Neural cell (in vitro differentiated cells): ENCODE measurements around the gene APPBP2. TPM values are rescaled to one million over a fixed set of nuclear protein-coding genes. Genes with fewer than 3 reads are reported as not detected.

Source experiments
- H2AFZ ChIP-seq: fragments of 200-600, 300-800 bp; sonication (generic), shearing (Covaris generic); 2 replicates; pipeline ENCODE4 v1.6.0; 2014; ENCODE audit warnings: low read depth, mild to moderate bottlenecking, antibody characterized with exemption, low read length, moderate library complexity
- H3F3A ChIP-seq: fragments of 200-600 bp; shearing (Covaris generic); 2 replicates; pipeline ENCODE4 v1.6.1; 2016; ENCODE audit warnings: mild to moderate bottlenecking, moderate library complexity, mixed read lengths, antibody characterized with exemption, low read length; ENCODE audit not compliant: insufficient read depth, poor library complexity, severe bottlenecking
- H3K27ac ChIP-seq: fragments of 200-600, 300-800 bp; sonication (generic), shearing (Covaris generic); 2 replicates; pipeline ENCODE4 v1.5.1; 2014; ENCODE audit warnings: mild to moderate bottlenecking, low read length, moderate library complexity
- H3K27me3 ChIP-seq: fragments of 300-800, 200-600 bp; sonication (generic), shearing (Covaris generic); 2 replicates; pipeline ENCODE4 v1.6.0; 2014; ENCODE audit warnings: mild to moderate bottlenecking, low read depth, low read length, moderate library complexity; ENCODE audit not compliant: insufficient read depth
- H3K36me3 ChIP-seq: fragments of 300-800, 200-600 bp; sonication (generic), shearing (Covaris generic); 2 replicates; pipeline ENCODE4 v1.5.1; 2014; ENCODE audit warnings: mild to moderate bottlenecking, antibody characterized with exemption, low read length, moderate library complexity; ENCODE audit not compliant: insufficient read depth
- H3K4me2 ChIP-seq: fragments of 300-800, 200-600 bp; sonication (generic), shearing (Covaris generic); 2 replicates; pipeline ENCODE4 v1.6.0; 2014; ENCODE audit warnings: mild to moderate bottlenecking, low read length
- H3K4me3 ChIP-seq: fragments of 300-800, 200-600 bp; sonication (generic), shearing (Covaris generic); 2 replicates; pipeline ENCODE4 v1.5.1; 2014; ENCODE audit warnings: mild to moderate bottlenecking, low read length, moderate library complexity
- H3K79me2 ChIP-seq: fragments of 200-600 bp; shearing (Covaris generic); replicated peaks from 2 replicates; pipeline ENCODE4 v1.6.0; 2014; ENCODE audit warnings: mild to moderate bottlenecking, low read length, moderate library complexity; ENCODE audit not compliant: insufficient read depth
- H3K9ac ChIP-seq: fragments of 300-800, 200-600 bp; sonication (generic), shearing (Covaris generic); 2 replicates; pipeline ENCODE4 v1.6.1; 2016; ENCODE audit warnings: mild to moderate bottlenecking, low read length, mixed read lengths
- H3K9me2 ChIP-seq: fragments of 200-600 bp; shearing (Covaris generic); 2 replicates; pipeline ENCODE4 v1.6.1; 2016; ENCODE audit warnings: mild to moderate bottlenecking, low read length, mixed read lengths; ENCODE audit not compliant: insufficient read depth
- H3K9me3 ChIP-seq: fragments of 200-600, 300-800 bp; sonication (generic), shearing (Covaris generic); 2 replicates; pipeline ENCODE4 v1.6.1; 2016; ENCODE audit warnings: mild to moderate bottlenecking, mixed run types, low read length, moderate library complexity, mixed read lengths
- H4K20me1 ChIP-seq: fragments of 200-600 bp; shearing (Covaris generic); 2 replicates; pipeline ENCODE4 v1.6.1; 2016; ENCODE audit warnings: mild to moderate bottlenecking, mixed run types; ENCODE audit not compliant: insufficient read depth
- CTCF ChIP-seq: fragments of 450-650 bp; IDR thresholded peaks from 2 replicates; pipeline ENCODE4 v1.5.1; 2014; ENCODE audit warnings: antibody characterized with exemption, mild to moderate bottlenecking, moderate library complexity; ENCODE audit not compliant: poor library complexity, severe bottlenecking
- EP300 ChIP-seq: fragments of 450-650 bp; conservative IDR thresholded peaks from 2 replicates; pipeline ENCODE4 v1.6.1; 2014; ENCODE audit warnings: antibody characterized with exemption, mild to moderate bottlenecking, moderate library complexity; ENCODE audit not compliant: poor library complexity, severe bottlenecking
- EZH2 ChIP-seq: fragments of 200-600, 300-800 bp; shearing (Covaris generic), sonication (generic); IDR thresholded peaks from 2 replicates; pipeline ENCODE4 v1.6.1; 2014; ENCODE audit warnings: antibody characterized with exemption, low read length, borderline replicate concordance, mild to moderate bottlenecking; ENCODE audit not compliant: insufficient read depth, poor library complexity, severe bottlenecking
- MXI1 ChIP-seq: fragments of 450-650 bp; conservative IDR thresholded peaks from 2 replicates; pipeline ENCODE4 v1.6.1; 2014; ENCODE audit warnings: antibody characterized with exemption, mild to moderate bottlenecking; ENCODE audit not compliant: poor library complexity, severe bottlenecking
- POLR2AphosphoS5 ChIP-seq: IDR thresholded peaks from 2 replicates; pipeline ENCODE4 v1.6.1; 2012
- RAD21 ChIP-seq: fragments of 450-650 bp; conservative IDR thresholded peaks from 2 replicates; pipeline ENCODE4 v1.6.1; 2014; ENCODE audit warnings: antibody characterized with exemption, mild to moderate bottlenecking, moderate library complexity
- REST ChIP-seq: IDR thresholded peaks from 2 replicates; pipeline ENCODE4 v1.6.1; 2012; ENCODE audit warnings: borderline replicate concordance
- SMC3 ChIP-seq: fragments of 450-650 bp; conservative IDR thresholded peaks from 2 replicates; pipeline ENCODE4 v1.6.1; 2014; ENCODE audit warnings: antibody characterized with exemption, mild to moderate bottlenecking, moderate library complexity; ENCODE audit not compliant: poor library complexity
- TAF1 ChIP-seq: IDR thresholded peaks from 2 replicates; pipeline ENCODE4 v1.6.1; 2012; ENCODE audit warnings: low read depth
- polyA plus RNA-seq: library from polyadenylated mRNA; depleted of rRNA; stranded (reverse); fragments of >200 nt; gene quantifications from 2 replicates; pipeline ENCODE4 v1.2.3, GENCODE V29; 2014

The APPBP2 gene
- polyA plus RNA-seq, 1 donor from 2014 or later: 40.4 TPM

- no peaks in the 10 kb centered on the region for H3F3A ChIP-seq
- no peak overlapping the region for H3K27ac ChIP-seq
- no peak overlapping the region for H3K4me3 ChIP-seq
- no peaks in the 10 kb centered on the region for H3K79me2 ChIP-seq
- H4K20me1 ChIP-seq: no peaks in the 10 kb centered on the region
- no peaks in the 10 kb centered on the region for H3K9me2 ChIP-seq
- H3K4me2 ChIP-seq: no peak overlapping the region
- H2AFZ ChIP-seq: no peak overlapping the region
- TF ChIP-seq CTCF (no peak), EP300 (no peak), TAF1 (no peak), REST (no peak), SMC3 (no peak), EZH2 (no peak), POLR2AphosphoS5 (no peak), MXI1 (no peak), RAD21 (no peak)
- no peaks in the 10 kb centered on the region for H3K27me3 ChIP-seq
- no peaks in the 10 kb centered on the region for H3K36me3 ChIP-seq
- H3K9me3 ChIP-seq: no peaks in the 10 kb centered on the region
- no peak overlapping the region for H3K9ac ChIP-seq
Measured at GRCh38 chr17:60534010-60534555, 8.0 kb upstream of the APPBP2 start.

DNA sequence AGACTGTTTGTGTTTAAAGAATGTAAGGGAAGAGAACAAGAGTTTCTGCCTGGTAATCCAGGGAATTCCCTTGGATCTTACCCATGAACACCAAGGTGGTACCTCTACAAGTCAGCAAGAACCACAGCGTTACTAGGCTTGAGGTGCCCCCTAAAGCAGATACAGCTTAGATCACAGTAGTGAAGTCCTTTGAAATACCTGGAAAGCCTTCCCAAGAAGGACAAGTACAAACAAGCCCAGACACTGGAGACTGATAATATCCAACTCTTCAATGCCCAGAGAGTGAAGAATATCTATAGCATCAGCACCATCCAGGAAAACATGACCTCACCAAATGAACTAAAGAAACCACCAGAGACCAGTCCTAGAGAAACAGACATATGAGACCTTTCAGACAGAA lies 3.8 kb upstream of the APPBP2 start:
- no peak for TF ChIP-seq RAD21
- no peak for TF ChIP-seq TAF1
- TF ChIP-seq POLR2AphosphoS5: no peak
- TF ChIP-seq REST: no peak
- TF ChIP-seq SMC3: no peak
- no peak for TF ChIP-seq MXI1
- no peak for TF ChIP-seq CTCF
- no peak for TF ChIP-seq EZH2
- no peak for TF ChIP-seq EP300
- no peaks in the 10 kb centered on the region for H3K27me3 ChIP-seq
- no peak overlapping the region for H3K9ac ChIP-seq
- H4K20me1 ChIP-seq: no peaks in the 10 kb centered on the region
- H3F3A ChIP-seq: no peaks in the 10 kb centered on the region
- no peak overlapping the region for H3K27ac ChIP-seq
- peaks cover 14% of the 10 kb centered on the region for H3K79me2 ChIP-seq
- no peak overlapping the region for H3K4me2 ChIP-seq
- no peaks in the 10 kb centered on the region for H3K9me3 ChIP-seq
- no peaks in the 10 kb centered on the region for H3K9me2 ChIP-seq
- H3K36me3 ChIP-seq: no peaks in the 10 kb centered on the region
- H3K4me3 ChIP-seq: no peak overlapping the region
- H2AFZ ChIP-seq: no peak overlapping the region
